ENCODE results near the gene PEAR1.
"Not testable (repeated sequence)": the region's sequence is repeated elsewhere in the genome, so short reads cannot be mapped to it uniquely, and the experiment has no call there.

Gene PEAR1

DNA sequence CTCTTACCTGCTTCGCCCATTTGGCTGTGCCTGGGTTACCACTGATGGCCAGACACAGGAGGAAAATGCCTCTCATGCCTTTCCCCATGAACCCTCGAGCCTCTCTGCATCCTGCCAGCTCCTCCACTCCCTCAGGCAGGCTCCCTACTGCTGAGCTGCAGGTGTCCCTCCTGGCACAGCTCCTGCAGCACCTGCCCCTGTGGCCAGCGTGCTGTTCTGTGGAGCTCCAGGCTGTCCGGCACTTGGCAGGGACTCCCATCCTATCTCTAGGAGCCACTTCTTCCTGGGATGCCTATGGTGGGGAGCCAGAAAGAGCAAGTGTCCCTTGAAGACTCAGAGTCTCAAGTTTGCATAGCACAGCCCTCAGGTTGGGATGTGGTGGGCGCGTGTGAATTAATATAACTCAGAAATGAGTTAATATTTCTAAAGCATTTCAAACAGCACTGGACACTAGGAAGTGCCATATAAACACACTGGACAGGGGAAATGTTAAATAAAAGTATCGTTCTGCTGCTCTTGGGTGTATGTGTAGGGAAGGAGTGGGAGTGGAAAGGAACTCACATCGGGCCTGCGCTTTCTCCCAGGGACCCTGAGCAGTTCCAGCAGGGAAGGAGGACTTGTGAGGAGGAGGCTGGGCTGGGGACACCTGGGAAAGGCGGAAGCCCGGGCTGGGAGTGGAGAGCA lies 29.6 kb downstream of the PEAR1 start:
- no peak for DNase-seq

DNA sequence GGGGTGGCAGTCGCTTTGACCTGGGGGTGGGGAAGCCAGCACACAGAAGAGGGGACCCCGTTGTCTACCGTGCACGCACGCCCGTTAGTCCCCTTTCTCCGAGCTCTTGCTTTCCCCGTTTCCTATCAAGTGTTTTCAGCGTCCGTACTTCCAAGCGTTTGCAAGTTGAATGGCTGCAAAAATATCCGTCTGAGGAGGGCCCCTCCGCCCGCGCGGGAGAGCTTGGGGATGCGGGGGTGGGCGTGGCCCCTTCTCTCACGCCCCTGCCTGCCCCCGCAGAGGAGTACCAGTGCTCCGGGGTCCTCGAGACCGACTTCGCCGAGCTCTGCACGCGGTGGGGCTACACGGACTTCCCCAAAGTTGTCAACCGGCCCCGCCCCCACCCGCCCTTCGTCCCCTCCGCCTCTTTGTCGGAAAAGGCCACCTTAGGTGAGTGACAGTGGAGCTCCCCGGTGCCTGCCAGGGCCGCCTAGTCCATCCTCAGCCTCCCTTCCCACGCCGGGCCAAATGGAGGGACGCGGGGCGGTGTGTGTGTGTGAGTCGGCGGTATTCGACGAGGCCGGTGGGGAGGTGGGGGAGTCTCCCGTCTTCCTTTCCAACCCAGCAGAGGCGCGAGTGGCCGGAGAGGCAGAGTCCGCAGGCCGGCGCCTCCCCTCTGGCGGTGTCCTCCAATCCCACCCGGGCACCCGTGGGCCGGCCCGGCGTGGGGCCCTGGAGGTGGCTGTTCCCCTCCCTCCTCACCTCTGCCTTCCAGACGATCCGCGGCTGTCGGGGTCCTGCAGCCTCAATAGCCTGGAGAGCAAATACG lies 30.4 kb downstream of the PEAR1 start:
- DNase-seq: no peak

DNA sequence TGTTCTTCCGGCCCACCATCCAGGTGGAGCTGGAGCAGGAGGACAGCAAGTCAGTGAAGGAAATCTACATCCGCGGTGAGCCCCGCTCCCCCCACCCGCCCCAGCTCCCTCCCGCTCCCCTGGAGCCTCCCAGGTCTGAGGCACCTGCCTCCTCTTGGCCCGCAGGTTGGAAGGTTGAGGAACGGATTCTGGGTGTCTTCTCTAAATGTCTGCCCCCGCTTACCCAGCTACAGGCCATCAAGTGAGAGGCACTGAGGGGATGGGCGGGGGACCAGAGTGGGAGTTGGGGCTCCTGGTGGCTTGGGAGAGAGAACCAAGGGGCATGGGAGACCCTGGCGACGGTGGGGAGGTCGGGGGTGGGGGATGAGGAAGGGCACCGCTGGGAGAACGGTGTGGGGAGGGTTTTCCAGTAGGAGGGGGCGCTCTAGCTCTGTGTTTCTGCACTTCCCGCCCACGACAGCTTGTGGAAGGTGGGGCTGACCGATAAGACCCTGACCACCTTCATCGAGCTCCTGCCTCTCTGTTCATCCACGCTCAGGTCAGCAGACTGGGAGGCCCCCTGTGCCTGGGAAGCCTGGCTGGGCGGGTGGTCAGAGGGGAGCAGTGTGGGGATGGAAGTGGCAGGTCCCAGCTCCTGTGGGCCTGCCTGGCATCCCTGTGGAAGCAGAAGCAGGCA lies 31.1 kb downstream of the PEAR1 start:
- DNase-seq: no peak

DNA sequence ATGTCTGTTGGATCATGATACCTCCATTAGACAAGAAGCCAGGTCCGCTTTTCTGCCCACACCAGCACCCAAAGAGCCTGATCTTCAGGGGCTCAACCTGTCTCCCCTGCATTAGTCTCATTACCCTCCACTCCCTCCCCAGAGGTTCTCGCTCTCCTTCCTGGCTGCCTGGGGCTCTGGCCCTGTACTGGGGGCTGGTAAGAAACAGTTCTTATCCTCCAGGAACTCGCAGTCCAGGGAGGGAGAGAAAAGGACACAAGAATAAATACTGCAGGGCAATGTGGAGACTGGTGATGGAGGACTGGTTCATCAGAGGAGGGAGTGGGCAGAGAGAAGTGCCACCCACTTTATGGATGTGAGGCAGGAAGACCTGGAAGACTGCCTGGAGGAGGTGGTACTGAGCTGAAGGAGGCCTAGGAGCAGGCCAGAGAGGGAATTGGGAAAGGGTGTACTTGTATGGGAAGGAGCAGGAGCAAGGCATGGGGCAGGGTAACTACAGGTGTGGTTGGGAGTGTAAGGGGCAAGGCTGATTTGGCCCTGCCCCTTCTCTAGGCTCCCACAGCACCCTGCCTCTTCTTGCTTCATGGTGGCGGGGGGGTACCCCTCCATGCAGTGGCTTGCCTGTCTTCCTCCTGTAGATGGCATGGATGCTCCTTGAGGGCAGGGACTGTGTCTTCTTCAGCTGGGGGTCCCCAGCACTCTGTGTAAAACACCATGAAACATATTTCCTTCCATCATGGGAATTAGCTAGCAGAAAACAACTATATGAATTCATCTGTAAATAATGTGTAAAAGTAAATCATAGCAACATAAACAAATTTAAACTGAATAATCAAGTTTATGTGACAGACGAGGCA lies 31.9 kb downstream of the PEAR1 start:
- DNase-seq: no peak

DNA sequence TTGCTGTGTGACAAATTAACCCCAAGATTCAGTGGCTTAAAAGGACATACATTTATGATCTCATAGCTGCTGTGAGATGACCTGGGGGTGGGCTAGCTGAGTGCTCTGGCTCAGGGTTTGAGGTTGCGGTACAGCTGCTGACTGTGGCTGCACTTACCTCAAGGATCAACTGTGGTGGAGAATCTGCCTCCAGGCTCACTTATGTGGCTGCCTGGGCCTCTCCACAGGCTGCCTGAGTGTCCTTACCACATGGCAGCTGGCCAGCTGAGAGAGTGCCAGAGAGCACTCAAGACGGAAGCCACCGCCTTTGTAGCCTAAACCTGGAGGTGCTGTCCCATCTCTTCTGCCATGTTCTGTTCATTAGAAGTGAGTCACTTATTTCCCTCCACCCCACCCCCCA lies 32.7 kb downstream of the PEAR1 start:
- DNase-seq: peak; percentile 67

DNA sequence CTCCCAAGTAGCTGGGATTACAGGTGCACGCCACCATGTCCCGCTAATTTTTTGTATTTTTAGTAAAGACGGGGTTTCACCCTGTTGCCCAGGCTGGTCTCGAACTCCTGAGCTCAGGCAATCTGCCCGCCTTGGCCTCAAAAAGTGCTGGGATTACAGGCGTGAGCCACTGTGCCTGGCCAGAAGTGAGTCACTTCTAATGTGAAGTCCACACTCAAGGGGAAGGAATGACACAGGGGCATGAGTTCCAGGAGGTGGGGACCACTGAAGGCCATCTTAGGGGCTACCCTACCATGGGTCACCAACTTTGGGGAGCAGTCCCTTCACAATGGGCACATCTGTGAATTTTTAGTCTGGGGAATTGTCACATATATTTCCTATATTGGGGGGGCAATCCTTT lies 33.2 kb downstream of the PEAR1 start:
- DNase-seq: not testable (repeated sequence)

DNA sequence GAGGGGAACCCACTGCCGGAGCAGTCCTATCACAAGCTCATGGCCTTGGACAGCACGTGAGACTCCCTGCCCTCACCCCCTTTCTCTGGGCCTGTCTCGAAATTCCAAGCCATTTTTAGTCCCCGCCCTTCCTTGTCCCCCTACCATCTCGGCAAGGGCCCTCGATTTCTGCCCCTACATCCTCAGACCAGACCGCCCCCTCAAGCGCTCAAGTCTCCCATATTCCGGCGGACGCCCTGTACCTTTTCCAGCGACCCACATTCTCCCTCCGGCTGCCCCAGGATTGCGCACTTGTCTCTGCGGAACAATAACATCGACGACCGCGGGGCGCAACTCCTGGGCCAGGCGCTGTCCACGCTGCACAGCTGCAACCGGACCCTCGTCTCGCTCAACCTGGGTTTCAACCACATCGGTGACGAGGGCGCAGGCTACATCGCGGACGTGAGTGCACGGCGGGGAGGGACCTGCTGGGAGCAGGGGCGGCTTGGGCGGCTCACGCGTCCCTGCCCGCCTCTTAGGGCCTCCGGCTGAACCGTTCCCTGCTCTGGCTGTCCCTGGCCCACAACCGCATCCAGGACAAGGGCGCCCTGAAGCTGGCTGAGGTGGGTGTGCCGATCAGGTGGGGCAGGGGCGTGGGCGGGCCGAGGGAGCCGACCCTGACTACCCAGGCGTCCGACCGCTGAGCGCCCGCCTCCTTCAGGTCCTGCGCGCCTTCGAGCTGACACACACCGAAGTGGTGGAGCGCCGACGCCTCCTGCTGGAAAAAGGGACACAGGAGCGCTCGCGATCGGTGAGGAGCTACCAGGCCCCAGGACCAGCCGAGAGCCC lies 33.9 kb downstream of the PEAR1 start:
- peak; percentile 84 for DNase-seq

DNA sequence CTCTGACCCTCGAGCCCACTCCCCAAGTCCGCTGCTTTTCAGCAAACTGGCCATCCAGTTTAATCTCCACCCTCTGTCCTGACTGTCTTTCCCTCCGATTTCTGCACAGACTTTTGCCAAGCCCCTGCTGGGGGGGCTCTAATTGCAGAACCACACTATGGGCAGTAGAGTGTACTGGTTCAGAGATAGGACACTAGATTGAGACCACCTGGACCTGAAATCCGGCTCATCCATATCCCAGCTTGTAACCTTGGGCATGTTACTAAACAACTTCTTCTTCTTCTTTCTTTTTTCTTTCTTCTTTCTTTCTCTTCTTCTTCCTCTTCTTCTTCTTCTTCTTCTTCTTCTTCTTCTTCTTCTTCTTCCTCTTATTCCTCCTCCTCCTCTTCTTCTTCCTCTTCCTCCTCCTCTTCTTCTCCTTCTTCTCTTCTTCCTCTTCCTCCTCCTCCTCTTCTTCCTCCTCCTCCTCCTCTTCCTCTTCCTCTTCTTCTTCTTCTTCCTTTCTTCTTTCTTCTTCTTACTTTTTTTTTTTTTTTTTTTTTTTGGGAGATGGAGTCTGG lies 34.6 kb downstream of the PEAR1 start:
- no peak for DNase-seq

DNA sequence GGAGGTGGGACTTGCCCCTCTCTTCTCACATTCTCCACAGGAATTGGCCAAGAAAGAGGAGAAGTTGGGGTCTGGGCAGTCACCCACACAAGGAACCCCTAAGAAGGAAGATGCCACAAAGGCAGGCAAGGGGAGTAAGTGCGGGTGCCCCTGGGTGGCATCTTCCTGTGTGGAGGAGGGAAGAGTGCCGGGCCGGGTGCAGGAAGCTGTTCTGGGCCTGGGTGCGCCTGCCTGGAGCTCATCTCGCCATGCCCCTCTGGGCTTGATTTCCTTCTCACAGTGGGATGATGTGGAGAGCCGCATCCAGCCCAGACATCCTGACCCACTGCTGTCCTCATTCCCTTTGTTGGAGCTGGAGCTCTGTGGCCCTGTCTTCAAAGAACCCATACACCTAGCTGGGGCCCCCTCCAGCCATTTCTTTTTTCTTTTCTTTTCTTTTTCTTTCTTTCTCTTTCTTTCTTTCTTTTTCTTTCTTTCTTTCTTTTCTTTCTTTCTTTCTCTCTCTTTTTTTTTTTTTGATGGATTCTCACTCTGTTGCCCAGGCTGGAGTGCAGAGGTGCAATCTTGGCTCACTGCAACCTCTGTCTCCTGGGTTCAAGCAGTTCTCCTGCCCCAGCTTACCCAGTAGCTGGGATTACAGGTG lies 36.2 kb downstream of the PEAR1 start:
- DNase-seq: no peak

DNA sequence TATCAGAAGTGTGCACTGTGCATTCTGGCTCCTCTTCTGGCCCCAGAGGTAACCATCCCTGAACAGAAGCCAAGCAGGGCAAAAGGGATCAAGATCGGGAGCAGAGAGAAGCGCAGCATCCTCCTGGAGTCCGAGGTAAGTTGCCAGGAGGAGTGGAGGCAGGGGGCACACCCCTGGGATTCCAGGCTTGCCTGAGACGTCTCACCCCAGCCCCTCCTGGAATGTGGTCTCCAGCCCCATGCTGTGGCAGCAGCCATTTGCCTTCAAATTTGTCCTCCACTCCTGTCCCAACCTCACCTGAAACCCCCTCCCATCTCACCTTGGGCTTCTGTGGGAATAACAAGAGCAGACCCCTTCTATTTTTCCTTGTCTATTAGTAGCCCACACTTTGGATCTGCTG lies 37.0 kb downstream of the PEAR1 start:
- no peak for DNase-seq

DNA sequence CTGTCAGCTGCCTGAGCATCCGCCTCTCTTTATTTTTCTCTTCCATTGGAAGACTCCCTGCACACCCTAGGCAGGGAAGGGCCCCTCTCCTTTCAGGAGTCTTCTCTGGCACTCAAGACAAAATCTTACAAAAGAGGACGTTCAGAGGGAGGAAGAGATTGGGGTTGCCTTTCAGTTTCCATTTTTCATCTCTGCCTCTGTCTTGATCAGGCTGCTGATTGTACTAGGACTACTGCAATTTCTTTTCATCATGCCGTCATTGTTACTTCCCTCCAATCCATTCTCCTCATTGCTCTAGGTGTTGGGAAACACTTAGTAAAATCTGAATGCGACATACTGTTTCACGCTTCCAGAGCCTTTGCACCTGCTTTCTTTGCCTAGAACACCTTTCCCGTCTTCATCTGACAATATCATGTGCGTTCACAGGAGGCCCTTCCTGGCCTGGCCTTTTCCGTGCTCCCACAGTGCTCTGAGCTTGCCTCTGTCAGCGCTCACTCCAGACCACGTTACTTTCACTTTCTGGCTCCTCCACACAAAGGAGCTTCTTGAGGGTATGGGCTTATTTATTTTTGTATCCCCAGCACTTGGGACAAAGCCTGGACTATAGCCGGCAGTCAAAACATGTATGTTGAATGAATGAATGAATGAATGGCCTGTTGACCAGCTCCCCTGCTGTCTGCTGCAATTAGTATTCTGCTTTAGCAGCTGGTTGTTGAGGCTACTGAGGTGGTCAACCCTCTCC lies 37.9 kb downstream of the PEAR1 start:
- DNase-seq: no peak

DNA sequence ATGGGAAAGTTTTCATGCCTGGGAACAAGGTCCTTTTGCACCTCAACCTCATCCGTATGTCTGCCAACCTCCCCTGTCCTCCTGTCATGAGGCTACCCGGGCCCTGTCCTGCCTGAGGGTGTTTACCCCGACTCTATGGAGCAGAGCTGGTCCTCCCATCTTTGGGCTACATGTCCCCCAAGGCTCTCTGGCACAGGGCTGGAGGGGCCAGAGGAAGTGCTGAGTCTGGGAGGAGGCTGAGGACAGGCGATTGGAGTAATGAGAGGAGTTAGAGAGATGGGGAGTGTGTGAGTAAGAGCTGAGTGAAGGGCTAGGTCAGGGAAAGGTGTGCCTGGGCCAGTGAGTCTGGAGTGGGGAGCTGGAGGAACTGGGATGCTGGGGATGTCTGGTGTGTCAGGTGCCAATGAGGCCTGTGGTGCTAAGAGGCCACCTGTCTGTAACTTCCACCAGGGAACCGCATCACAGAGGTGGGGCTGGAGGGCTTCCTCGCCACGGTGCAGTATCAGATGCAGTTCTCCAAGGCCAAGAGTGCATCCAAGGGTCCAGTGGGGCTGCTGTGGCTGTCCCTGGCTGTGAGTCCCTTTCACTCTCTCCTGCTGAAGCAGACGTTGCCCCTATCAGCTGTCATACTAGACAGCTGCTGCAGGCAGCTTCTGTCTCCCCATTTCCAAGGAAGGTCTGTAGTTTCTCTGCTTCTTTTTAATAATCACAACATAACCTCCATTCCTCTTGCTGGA lies 38.6 kb downstream of the PEAR1 start:
- no peak for DNase-seq

DNA sequence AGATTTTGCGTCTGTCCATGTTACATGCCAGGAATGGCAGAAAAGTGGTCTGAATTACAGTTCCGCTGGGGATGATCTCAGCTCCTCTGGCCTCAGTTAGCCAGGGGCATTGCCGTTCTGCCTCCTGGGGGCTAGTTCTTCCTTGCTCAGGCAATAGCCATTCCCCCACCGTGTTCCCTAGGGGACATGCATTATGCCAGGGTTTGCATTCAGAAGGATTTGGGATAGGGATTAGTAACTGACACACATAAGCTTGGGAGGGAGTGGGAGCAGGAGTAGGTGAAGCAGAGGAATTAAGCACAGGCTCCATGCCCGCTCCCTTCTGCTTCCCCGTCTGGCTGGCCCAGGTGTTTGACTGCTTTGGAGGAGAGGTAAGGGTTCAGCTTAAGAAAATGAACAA lies 39.6 kb downstream of the PEAR1 start:
- DNase-seq: no peak

DNA sequence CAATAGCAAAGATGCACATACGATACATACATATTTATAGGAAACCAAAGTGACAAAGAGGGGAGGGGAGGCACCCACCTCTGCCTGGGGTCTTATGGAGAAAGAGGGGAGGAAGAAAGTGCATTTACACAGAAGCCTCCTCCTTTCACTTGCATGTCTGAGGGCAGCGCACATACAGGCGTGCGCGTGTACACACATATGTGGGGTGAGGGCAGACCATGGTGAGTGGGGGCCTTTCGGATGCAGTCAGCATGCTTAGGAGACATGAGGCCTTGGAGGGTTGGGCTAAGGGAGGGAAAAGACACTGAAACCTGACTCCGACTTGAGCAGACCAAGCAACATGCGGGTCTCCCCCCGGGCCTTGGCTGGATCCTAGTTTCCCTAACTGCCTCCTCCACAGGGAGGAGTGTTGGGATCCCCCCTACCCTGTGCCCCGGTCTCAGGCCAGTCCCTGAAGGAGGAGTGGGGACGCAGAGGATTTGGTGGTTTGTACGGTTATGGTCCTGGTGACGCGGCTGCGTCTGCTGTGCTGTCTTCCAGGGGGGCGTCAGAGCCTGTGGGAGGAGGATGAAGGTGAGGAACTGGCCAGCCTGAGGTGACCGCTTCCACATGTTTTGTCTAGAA lies 42.1 kb downstream of the PEAR1 start:
- no peak for DNase-seq

DNA sequence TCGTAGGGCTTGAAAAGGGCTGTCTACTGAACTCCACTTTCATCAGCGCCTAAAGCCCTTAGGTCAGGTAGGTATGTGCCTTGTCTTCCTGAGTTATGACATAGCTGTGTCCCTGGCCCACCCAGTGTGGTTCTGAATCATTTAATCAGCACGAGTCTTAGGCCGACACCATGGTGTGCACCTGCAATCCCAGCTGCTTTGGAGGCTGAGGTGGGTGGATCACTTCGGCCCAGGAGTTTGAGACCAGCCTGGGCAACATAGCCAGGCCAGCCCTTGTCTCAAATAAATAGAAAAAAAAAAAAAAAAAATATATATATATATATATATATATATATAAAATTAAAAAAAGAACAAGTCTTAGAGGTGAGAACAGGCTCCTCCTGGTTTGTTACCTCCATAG lies 42.7 kb downstream of the PEAR1 start:
- no peak for DNase-seq

DNA sequence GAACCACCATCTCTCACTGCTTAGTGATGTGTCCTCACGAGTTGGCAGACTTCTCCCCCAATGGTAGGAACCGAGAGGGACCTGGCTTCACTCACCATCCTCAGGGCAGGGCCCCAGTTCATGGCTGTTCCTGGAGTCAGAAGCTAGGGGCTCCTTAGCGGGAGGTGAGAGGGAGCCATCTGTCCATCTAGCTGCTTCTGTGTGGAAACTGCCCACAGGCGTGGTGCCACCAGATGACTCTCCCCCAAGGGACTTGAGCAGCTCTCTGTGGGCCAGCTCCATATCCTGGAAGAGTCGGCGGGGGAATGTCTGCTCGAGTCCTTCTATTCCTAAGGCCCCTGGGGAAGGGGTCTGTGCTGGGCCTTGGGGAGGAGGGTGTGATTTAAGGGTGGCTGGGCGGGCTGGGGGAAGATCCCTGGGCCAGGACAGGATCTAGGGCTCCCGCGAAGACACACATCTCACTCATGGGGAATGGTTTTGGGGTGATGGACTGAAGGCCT lies 43.3 kb downstream of the PEAR1 start:
- no peak for DNase-seq

DNA sequence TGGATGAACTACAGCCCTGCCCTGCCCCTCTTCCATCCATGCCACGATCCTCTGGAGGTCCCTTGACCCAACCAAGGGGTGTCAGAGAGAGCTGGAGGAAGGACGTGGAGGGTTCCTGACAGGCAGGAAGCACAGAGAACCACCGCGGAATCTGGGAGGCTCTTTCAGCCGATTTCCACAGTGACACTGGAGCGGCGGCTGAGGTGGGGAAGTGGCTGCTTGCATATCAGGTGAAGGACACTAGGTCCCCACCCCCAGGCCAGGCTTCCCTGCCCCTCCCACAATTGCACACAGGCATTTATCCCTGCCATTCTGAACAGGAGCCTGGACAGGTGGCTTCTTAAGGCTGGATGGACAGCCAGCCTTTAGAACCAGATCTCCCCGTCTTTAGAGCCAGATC lies 44.4 kb downstream of the PEAR1 start:
- no peak for DNase-seq

DNA sequence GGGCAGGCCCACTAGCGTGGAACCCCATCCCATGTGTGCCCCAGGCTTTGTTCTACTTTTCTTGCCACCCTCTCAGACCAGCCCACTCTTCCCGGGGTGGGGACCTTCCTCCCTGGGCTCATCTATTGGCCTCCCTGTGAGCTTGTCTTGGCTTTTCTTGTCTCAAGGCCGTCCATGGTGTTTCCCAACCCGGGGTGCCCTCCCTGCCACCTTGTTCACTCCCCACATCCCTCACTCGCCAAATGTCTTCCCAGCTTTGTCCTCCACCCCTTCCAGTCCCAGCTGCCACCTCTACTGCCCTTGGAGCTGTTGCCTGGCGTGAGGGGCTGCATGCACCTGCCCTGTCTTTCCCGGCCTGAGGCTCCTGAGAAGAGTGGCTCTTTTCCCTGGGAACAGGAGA lies 45.3 kb downstream of the PEAR1 start:
- DNase-seq: no peak

DNA sequence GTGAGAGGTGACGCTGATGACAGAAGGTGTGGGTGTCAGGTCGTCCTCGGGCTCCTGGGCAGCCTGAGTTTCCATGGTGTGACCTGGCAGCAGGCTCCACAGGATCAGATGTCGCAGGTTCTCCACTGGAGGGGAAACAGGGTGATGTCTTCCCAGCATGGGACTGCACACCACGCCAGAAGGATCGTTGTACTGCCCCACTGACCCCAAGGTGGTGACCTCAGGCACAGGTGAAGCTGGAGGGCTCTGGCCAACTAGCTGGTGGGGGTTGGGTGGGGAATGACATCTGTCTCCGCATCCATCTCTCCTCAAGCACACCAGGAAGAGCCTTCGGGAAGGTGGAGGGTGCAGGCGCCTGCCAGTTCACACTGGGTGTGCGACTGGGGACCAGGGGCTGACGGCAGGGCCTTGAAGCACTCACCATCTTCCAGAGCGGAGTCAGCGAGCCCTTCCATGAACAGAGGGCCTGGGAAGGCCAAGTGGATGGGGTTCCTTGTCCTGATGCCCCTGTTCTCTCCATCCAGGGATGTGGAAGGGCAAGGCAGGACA lies 46.3 kb downstream of the PEAR1 start:
- no peak for DNase-seq
